Osteocyte (in vitro differentiated cells): ENCODE measurements around the gene SAMM50. TPM values are rescaled to one million over a fixed set of nuclear protein-coding genes. Genes with fewer than 3 reads are reported as not detected.

Experiments
- DNase-seq: peaks from one replicate; pipeline ENCODE4 v3.0.0; 2021; ENCODE audit warnings: mixed read lengths; ENCODE audit not compliant: unreplicated experiment; ENCODE audit errors: extremely low spot score
- H3K27ac Mint-ChIP-seq: one replicate; pipeline ENCODE4 v1.8.0; 2021; ENCODE audit warnings: mild to moderate bottlenecking, mixed read lengths; ENCODE audit not compliant: unreplicated experiment
- H3K27me3 Mint-ChIP-seq: one replicate; pipeline ENCODE4 v1.8.0; 2021; ENCODE audit warnings: mixed read lengths; ENCODE audit not compliant: unreplicated experiment
- H3K36me3 Mint-ChIP-seq: one replicate; pipeline ENCODE4 v1.8.0; 2021; ENCODE audit warnings: mixed read lengths; ENCODE audit not compliant: unreplicated experiment
- H3K4me1 Mint-ChIP-seq: one replicate; pipeline ENCODE4 v1.8.0; 2021; ENCODE audit warnings: mixed read lengths; ENCODE audit not compliant: unreplicated experiment
- H3K4me3 Mint-ChIP-seq: one replicate; pipeline ENCODE4 v1.8.0; 2021; ENCODE audit warnings: mild to moderate bottlenecking, moderate library complexity, mixed read lengths; ENCODE audit not compliant: unreplicated experiment
- H3K9me3 Mint-ChIP-seq: one replicate; pipeline ENCODE4 v1.8.0; 2021; ENCODE audit warnings: mixed read lengths; ENCODE audit not compliant: unreplicated experiment
- CTCF ChIP-seq: fragments of 200-600 bp; sonication (generic); IDR thresholded peaks from 2 replicates; pipeline ENCODE4 v1.5.0; 2021; ENCODE audit warnings: antibody characterized with exemption, mild to moderate bottlenecking, moderate library complexity
- total RNA-seq: library from RNA; stranded (reverse); gene quantifications from 2 replicates; pipeline ENCODE4 v1.2.1, GENCODE V29; 2021

SAMM50 gene
- total RNA-seq, 1 donor from 2014 or later: 42.6 TPM

GRCh38 chr22:43946384-43946667 is 8.9 kb upstream of the SAMM50 start:
- Mint-ChIP-seq H3K9me3 (peaks cover 6% of the 10 kb centered on the region), H3K4me1 (no peaks in the 10 kb centered on the region), H3K27ac (no peak overlapping the region), H3K27me3 (no peaks in the 10 kb centered on the region), H3K36me3 (peaks cover 11% of the 10 kb centered on the region), H3K4me3 (no peak overlapping the region)
- no peak for TF ChIP-seq CTCF
- no peak for DNase-seq

- H3K27me3 Mint-ChIP-seq: no peaks in the 10 kb centered on the region
- no peak for DNase-seq
- no peak for TF ChIP-seq CTCF
- peaks cover 6% of the 10 kb centered on the region for H3K36me3 Mint-ChIP-seq
- H3K4me3 Mint-ChIP-seq: no peak overlapping the region
- no peaks in the 10 kb centered on the region for H3K9me3 Mint-ChIP-seq
- H3K4me1 Mint-ChIP-seq: no peaks in the 10 kb centered on the region
- H3K27ac Mint-ChIP-seq: no peak overlapping the region
These were observed 6.3 kb upstream of the SAMM50 start for GRCh38 chr22:43948836-43949406.

DNA sequence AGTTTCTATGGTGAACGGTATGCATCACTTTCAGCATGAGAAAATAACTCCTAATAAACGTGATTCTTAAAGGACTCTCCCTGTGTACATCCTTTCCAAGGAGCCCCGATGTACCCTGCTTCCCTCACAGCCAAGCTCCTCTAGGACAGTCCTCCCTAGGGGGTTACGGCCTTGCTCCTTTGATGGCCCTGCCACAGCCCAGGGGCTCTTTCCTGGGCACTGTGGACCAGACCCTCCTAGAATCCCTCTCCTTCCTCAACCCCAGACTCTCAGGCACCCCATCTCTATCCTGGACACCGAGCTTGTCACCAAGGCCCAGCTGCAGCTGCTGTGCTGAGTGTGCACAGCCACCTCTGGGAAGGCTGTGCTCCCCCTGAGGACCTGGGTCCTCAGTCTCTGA is 3.9 kb upstream of the SAMM50 start:
- no peak for DNase-seq
- no peak for TF ChIP-seq CTCF
- Mint-ChIP-seq H3K36me3 (no peaks in the 10 kb centered on the region), H3K4me3 (no peak overlapping the region), H3K4me1 (peaks cover 14% of the 10 kb centered on the region), H3K27ac (no peak overlapping the region), H3K9me3 (no peaks in the 10 kb centered on the region), H3K27me3 (no peaks in the 10 kb centered on the region)

- no peak overlapping the region for H3K4me3 Mint-ChIP-seq
- TF ChIP-seq CTCF: no peak
- peaks cover 20% of the 10 kb centered on the region for H3K4me1 Mint-ChIP-seq
- H3K36me3 Mint-ChIP-seq: no peaks in the 10 kb centered on the region
- H3K27me3 Mint-ChIP-seq: no peaks in the 10 kb centered on the region
- H3K9me3 Mint-ChIP-seq: no peaks in the 10 kb centered on the region
- DNase-seq: no peak
- H3K27ac Mint-ChIP-seq: no peak overlapping the region
These were observed 3.3 kb upstream of the SAMM50 start for GRCh38 chr22:43951966-43952365.

DNA sequence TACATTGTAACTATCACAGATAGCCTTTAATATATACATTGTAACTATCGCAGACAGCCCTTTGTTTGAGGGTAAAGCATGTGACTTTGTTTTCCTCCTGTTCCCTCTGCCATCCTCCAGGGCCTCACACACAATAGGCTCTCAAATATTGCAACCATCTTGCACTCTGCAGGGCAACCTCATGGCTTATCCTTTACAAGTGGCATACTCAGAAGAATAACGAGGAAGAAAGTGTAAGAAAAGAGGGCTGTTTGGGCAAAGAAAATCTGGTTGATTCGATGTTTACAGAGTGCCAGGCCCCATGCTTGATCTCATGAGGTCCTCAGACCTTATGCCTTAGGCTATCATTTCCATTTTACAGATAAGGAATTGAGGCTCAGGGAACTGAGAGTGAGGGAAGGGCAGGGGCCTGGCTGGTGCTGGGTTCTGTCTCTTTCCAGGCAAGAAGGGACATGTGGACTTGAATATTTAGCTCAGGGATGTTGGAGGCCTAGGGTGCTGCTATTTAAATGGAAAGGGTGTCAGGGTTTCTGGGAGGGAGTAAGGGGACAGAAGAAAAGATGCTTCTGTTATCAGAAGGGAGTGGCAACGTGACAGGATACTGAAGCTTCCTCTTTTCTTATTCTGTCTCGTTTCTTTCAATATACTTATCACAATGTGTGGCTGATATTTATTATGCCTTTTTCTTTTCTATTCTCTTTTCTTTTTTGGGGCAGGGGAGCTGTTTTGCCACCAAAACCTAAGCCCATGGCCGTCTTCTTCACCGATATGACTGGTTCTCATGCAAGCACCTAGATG is 1.1 kb upstream of the SAMM50 start:
- Mint-ChIP-seq H3K27me3 (no peaks in the 10 kb centered on the region), H3K4me3 (peak overlapping the region; percentile 99), H3K36me3 (no peaks in the 10 kb centered on the region), H3K27ac (peak overlapping the region; percentile 94), H3K9me3 (no peaks in the 10 kb centered on the region), H3K4me1 (peaks cover 25% of the 10 kb centered on the region)
- TF ChIP-seq CTCF: no peak
- no peak for DNase-seq
